HG03432 (cell line): ENCODE data around the gene XYLT1.

Experiments used
- ATAC-seq: cut with Tn5 transposase; IDR thresholded peaks from one replicate; pipeline ENCODE4 v1.9.1; 2021; ENCODE audit warnings: mild to moderate bottlenecking, moderate library complexity; ENCODE audit not compliant: unreplicated experiment

Gene XYLT1

GRCh38 chr16:17294856-17295255 is 175.9 kb downstream of the XYLT1 start:
- no peak for ATAC-seq

- ATAC-seq, result no peak
These were observed 176.8 kb downstream of the XYLT1 start for GRCh38 chr16:17293813-17294558.

- ATAC-seq, result no peak
These were observed 179.5 kb downstream of the XYLT1 start for GRCh38 chr16:17291289-17291688.

- ATAC-seq, result no peak
These were observed 180.8 kb downstream of the XYLT1 start for GRCh38 chr16:17289674-17290635.

GRCh38 chr16:17289050-17289449 is 181.7 kb downstream of the XYLT1 start:
- no peak for ATAC-seq

GRCh38 chr16:17287166-17287800 is 183.5 kb downstream of the XYLT1 start:
- no peak for ATAC-seq

- ATAC-seq, result no peak
These were observed 184.3 kb downstream of the XYLT1 start for GRCh38 chr16:17286443-17286842.

- no peak for ATAC-seq
These were observed 187.7 kb downstream of the XYLT1 start for GRCh38 chr16:17283016-17283415.

GRCh38 chr16:17282247-17282646 is 188.5 kb downstream of the XYLT1 start:
- no peak for ATAC-seq

GRCh38 chr16:17281052-17281451 is 189.7 kb downstream of the XYLT1 start:
- ATAC-seq, result no peak

- ATAC-seq, result no peak
These were observed 191.8 kb downstream of the XYLT1 start for GRCh38 chr16:17278988-17279387.

GRCh38 chr16:17277981-17278381 is 192.8 kb downstream of the XYLT1 start:
- no peak for ATAC-seq

- no peak for ATAC-seq
These were observed 194.2 kb downstream of the XYLT1 start for GRCh38 chr16:17276610-17277009.

- ATAC-seq, result no peak
These were observed 194.7 kb downstream of the XYLT1 start for GRCh38 chr16:17276010-17276530.

- ATAC-seq, result no peak
These were observed 195.4 kb downstream of the XYLT1 start for GRCh38 chr16:17275076-17276009.

- ATAC-seq, result no peak
These were observed 197.6 kb downstream of the XYLT1 start for GRCh38 chr16:17273142-17273561.

- ATAC-seq, result no peak
These were observed 198.0 kb downstream of the XYLT1 start for GRCh38 chr16:17272716-17273115.

GRCh38 chr16:17271687-17272086 is 199.1 kb downstream of the XYLT1 start:
- no peak for ATAC-seq

GRCh38 chr16:17270683-17271109 is 200.1 kb downstream of the XYLT1 start:
- no peak for ATAC-seq

- no peak for ATAC-seq
These were observed 200.6 kb downstream of the XYLT1 start for GRCh38 chr16:17270111-17270510.
